HT1080 (cell line): ENCODE results near the gene UBALD2. TPM values are rescaled to one million over a fixed set of nuclear protein-coding genes. Genes with fewer than 3 reads are reported as not detected.

Experiments used
- DNase-seq: peaks from one replicate; pipeline ENCODE4 v3.0.0-alpha.2; 2015; ENCODE audit warnings: low read depth
- small RNA-seq: library from RNA; depleted of rRNA; stranded (forward); fragments of <200 nt; gene quantifications from one replicate; pipeline ENCODE3, GENCODE V24; 2014
- total RNA-seq: library from RNA; depleted of rRNA; stranded (reverse); fragments of >200 nt; shearing (Covaris generic); gene quantifications from 2 replicates; pipeline ENCODE4 v1.2.3, GENCODE V29; 2014; rRNA removed

The UBALD2 gene
- total RNA-seq, 1 experiment from 2014 or later = 65.9 TPM

GRCh38 chr17:76317535-76317934 lies 52.4 kb downstream of the UBALD2 start:
- DNase-seq = no peak

- DNase-seq = no peak
Observed at GRCh38 chr17:76318586-76318985, 53.4 kb downstream of the UBALD2 start.

Small RNA genes within 50 kb of the gene (small RNA-seq; reads per million reads assigned to genes)
- gene RF00019 = not detected

Other genes with a start within 250 kb of the UBALD2 start
- gene EVPL, start 238.0 kb upstream of the UBALD2 start, total RNA-seq = 0.03 TPM in 1 of 2 replicates, not detected in the other
- gene SRP68, start 192.8 kb upstream of the UBALD2 start, total RNA-seq = 30.5 and 55.3 TPM in 2 replicates
- gene GALR2, start 190.6 kb upstream of the UBALD2 start, total RNA-seq = 0.18 TPM in 1 of 2 replicates, not detected in the other
- 0.06 and 0.10 TPM in 2 replicates for gene ZACN, start 186.2 kb upstream of the UBALD2 start, total RNA-seq
- gene EXOC7, start 161.6 kb upstream of the UBALD2 start, total RNA-seq = 78.6 and 82.7 TPM in 2 replicates
- not detected in 2 replicates for gene FOXJ1, start 124.1 kb upstream of the UBALD2 start, total RNA-seq
- gene RNF157, start 24.9 kb upstream of the UBALD2 start, total RNA-seq = 0.10 and 0.23 TPM in 2 replicates
- 1.5 and 1.6 TPM in 2 replicates for gene QRICH2, start 42.9 kb downstream of the UBALD2 start, total RNA-seq
- gene PRPSAP1, start 88.6 kb downstream of the UBALD2 start, total RNA-seq = 20.8 and 35.2 TPM in 2 replicates
- gene SPHK1, start 119.3 kb downstream of the UBALD2 start, total RNA-seq = 107 and 122 TPM in 2 replicates
- gene UBE2O, start 187.8 kb downstream of the UBALD2 start, total RNA-seq = 17.3 and 18.9 TPM in 2 replicates
- gene AANAT, start 202.3 kb downstream of the UBALD2 start, total RNA-seq = 0.05 TPM in 1 of 2 replicates, not detected in the other
- 22.8 and 25.2 TPM in 2 replicates for gene RHBDF2, start 236.1 kb downstream of the UBALD2 start, total RNA-seq